ENCODE measurements around the gene ASTN2.

Gene ASTN2

DNA sequence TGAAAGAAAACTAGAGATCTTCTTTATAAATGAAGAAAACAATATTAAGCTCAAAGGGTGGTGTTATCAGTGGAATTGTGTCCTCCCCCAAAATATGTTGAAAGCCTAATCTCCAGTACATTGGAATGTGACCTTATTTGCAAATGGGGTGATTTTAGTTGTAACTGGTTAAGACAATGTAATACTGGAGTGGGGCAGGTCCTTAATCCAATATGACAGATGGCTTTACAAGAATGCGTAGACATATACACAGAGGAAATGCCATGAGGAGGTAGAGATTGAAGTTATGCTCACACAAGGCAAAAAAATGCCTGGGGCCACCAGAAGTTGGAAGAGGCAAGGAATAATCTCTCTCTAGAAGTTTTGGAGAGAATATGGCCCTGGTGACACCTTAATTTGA is 741.5 kb downstream of the ASTN2 start:
- no peak for DNase-seq (ENCODE audit: low spot score)

GRCh38 chr9:116671605-116672004 is 743.3 kb downstream of the ASTN2 start:
- DNase-seq (ENCODE audit: low spot score), result no peak

DNA sequence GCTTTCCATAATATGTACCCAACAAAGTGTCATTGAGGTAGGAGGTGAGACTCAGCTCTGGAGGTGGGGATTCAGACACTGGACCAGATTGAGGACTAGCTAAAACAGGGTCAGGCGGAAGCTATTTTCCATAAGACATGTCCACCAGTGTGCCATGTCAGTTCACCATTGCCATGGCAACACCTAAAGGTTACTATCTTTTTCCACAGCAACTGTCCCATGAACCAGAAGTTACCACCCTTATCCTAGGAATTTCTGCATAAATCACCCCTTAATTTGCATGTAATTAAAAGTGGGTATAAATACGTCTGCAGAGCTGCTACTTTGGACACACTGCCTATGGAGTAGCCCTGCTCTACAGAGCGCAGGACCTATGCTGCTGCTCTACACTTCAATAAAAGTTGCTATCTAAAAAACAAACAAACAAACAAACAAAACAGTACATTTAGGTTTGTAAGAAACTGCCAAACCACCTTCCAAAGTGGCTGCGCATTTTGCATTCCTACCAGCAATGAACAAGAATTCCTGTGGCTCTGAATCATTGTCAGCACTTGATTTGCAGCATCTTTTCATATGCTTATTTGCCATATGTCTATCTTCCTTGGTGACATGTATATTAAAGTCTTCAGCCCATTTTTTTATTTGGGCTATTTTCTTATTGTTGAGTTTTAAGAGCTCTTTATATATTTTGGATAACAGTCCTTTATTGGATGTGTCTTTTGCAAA is 745.7 kb downstream of the ASTN2 start:
- DNase-seq (ENCODE audit: low spot score), result no peak

- DNase-seq (ENCODE audit: low spot score), result no peak
These were observed 751.3 kb downstream of the ASTN2 start for GRCh38 chr9:116663581-116663980.

DNA sequence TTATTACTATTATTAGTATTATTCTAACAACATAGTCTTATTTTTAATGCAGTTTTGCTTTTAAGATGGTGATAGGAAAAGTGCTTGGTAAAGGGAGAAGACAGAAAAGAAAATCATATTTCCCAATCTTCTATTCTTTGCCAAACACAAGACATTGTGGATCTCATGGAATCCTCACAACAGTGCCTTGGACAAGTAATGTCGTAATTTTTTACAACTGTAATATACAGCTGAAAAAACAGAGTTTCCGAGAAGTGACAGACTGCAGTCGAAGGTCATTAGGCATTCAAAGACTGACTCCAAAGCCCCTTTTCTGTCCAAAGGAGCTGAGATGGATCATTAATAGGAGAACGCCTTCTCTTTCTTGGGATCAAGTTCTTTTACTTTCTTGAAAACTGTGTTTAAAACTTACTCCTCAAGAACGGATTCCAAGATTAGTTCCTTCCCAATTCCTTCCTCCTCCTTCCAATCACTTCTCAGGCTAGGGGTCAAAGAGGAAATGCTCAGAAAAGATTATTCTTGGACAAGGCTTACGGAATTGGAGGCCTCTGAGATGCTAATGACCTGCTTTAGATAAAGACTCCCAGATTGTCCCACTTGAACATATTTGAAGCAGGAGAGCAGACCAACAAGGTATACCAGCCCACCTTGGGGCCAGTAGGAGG is 752.1 kb downstream of the ASTN2 start:
- DNase-seq (ENCODE audit: low spot score), result no peak

- DNase-seq (ENCODE audit: low spot score), result peak; percentile 62
These were observed 753.6 kb downstream of the ASTN2 start for GRCh38 chr9:116661037-116661954.

GRCh38 chr9:116658265-116658664 is 756.6 kb downstream of the ASTN2 start:
- no peak for DNase-seq (ENCODE audit: low spot score)

DNA sequence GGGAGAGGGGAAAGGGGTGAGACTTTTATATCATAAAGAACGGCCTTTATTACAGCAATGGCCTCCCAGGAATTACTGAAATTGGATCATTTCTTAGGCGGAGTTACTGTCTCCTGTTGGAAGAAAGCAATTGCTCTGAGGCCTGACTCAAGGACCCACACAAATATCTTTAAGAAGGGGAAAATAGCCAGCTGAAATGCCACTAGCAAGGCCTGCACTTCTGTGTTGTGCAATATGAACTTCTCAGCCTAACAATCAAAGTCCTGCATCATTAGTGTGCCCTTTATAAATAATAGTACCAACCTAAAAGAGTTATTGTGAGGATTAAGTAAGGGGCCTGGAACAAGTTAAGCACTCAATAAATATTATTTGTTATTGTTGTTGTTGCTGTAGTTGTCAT is 757.9 kb downstream of the ASTN2 start:
- no peak for DNase-seq (ENCODE audit: low spot score)

- no peak for DNase-seq (ENCODE audit: low spot score)
These were observed 758.3 kb downstream of the ASTN2 start for GRCh38 chr9:116656501-116656971.

DNA sequence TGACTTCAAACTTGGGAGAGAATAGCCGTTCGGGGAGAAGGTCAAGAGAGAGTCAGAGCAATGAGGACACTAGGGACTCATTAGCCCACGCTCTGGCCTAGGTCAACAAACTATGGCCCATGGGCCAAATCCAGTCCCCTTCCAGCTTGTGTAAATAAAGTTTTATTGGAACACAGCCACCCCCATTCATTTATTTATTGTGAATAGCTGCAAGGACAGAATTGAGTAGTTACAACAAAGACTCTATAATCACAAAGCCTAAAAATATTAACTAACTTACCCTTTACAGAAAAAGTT is 760.9 kb downstream of the ASTN2 start:
- DNase-seq (ENCODE audit: low spot score), result no peak

- no peak for DNase-seq (ENCODE audit: low spot score)
These were observed 761.4 kb downstream of the ASTN2 start for GRCh38 chr9:116653348-116654058.

DNA sequence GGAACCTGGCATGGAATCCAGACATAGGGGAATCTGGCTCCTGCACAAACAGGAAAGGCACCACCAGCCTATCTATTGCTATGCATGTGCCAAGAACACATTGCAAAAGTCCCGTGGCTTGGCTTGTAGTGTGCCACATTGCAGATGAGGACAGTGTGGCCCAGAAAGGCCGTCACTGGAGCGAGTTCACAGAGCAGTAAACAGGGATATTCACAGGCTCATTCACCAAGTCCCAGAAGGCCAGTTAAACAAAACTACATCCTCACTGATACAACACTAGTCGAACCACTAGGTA is 767.4 kb downstream of the ASTN2 start:
- DNase-seq (ENCODE audit: low spot score), result no peak

GRCh38 chr9:116646661-116647514 is 768.0 kb downstream of the ASTN2 start:
- DNase-seq (ENCODE audit: low spot score), result peak; percentile 33

- DNase-seq (ENCODE audit: low spot score), result no peak
These were observed 770.7 kb downstream of the ASTN2 start for GRCh38 chr9:116644091-116644688.

- DNase-seq (ENCODE audit: low spot score), result no peak
These were observed 771.2 kb downstream of the ASTN2 start for GRCh38 chr9:116643691-116644090.

DNA sequence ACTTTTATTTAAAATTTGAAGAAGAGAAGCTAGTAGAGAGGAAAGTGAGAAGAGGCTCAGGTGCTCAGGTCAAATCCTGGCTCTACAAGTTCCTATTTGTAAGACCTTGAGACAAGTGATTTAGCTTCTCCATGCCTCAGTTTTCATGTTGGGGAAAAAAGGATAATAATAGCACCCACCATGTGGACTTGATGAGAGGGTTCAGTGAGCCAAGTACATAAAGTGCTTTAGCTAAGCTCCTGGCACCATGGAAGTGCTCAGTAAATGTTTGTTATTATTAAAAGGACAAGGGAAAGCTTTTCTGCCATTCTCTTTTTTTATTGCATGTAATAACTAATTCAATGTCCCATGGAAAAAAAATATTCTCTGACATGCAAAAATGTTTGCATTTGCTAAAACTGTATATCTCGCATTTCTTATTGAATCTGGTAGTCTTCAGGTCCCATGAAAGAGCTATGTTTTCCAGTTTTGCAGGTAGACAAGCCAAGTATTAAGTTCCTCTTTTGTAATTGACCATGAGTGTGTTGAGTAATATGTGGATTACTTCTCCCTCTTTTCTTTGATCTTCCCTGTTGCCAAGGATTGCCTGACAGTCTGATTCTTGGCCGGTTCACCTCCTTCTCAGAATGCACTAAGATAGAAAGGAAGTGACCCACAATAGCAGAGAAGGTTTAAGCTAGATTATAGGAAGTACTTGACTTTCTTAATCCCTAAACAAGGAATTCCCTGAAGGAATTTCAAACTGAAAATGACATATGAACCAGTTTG is 773.4 kb downstream of the ASTN2 start:
- no peak for DNase-seq (ENCODE audit: low spot score)

GRCh38 chr9:116639251-116639741 is 775.6 kb downstream of the ASTN2 start:
- DNase-seq (ENCODE audit: low spot score), result no peak

- DNase-seq (ENCODE audit: low spot score), result peak; percentile 21
These were observed 778.9 kb downstream of the ASTN2 start for GRCh38 chr9:116635908-116636307.

DNA sequence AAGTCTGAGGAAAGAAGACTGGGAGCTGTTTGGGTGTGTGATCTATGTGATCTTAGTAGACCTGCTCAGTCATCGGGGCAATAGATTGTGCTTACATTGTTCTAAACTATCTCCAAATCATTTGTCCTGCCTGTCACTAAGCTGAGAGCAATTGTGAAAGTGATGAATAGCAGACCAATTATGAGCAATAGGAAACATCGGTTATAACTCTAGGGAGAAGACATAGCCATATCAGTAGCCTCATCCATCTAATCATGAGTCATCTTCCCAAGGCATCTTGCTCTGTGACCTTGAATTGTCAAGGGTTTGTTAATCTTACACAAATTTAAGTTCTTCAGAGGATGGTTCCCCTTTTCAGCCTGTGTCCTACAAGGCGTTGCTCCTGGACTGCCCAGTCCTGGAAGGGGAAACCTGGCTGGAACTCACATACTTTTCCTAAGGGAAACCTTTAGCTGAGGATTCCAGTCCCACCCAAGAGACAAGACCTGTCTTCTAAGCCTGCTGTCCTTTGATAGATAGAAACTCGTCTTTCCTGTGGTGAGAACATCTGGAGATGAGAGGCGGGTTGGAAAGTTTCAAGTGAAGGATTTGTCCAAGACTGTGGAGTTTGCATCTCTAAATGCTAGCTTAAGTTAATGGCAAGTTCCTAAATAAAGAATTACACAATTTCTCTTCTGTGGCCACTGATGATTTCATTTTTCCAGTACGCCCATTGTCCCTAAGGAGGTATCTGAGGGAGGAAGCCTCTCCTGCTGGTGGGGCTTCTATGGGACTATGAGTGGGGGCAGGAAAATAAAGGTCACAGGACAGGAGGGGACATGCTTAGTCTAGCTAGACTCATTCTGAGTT is 781.6 kb downstream of the ASTN2 start:
- no peak for DNase-seq (ENCODE audit: low spot score)
